Gastroesophageal sphincter (tissue), 3 donors: Measurements from ENCODE around the gene SLC14A1.

ENCODE experiments used
- CTCF ChIP-seq, 4 experiments: fragments of 200-600 bp in 2 of 4; fragments of 450-650 bp in 2 of 4; sonication (generic) in 1 of 4; IDR thresholded peaks; one replicate each; pipeline ENCODE4 v1.5.1; 2017 to 2019; ENCODE audit warnings: antibody characterized with exemption in 4 of 4, mild to moderate bottlenecking in 2 of 4, moderate library complexity in 2 of 4
- EP300 ChIP-seq: sonication (generic); formaldehyde crosslinking; IDR thresholded peaks from one replicate; pipeline ENCODE4 v1.6.1; 2017; ENCODE audit warnings: antibody characterized with exemption, mild to moderate bottlenecking
- POLR2A ChIP-seq, 2 donors: fragments of 450-650 bp; IDR thresholded peaks; one replicate each; pipeline ENCODE4 v1.6.1; 2017; ENCODE audit warnings: antibody characterized with exemption in 2 of 2, mild to moderate bottlenecking in 2 of 2, moderate library complexity in 1 of 2
- POLR2AphosphoS5 ChIP-seq: sonication (generic); formaldehyde crosslinking; IDR thresholded peaks from one replicate; pipeline ENCODE4 v1.6.1; 2017; ENCODE audit warnings: antibody characterized with exemption

GRCh38 chr18:45724601-45725000 lies 620 bp downstream of the SLC14A1 start:
- TF ChIP-seq CTCF (IDR thresholded peaks at IDR 0.05) (no peak), POLR2A (IDR thresholded peaks at IDR 0.05) (no peak), POLR2AphosphoS5 (no peak), EP300 (no peak)
